ENCODE data around the gene GNB1. TPM values are rescaled to one million over a fixed set of nuclear protein-coding genes. Genes with fewer than 3 reads are reported as not detected.

GNB1 gene
- polyA plus RNA-seq, 1 of the 3 experiments (the other 2 are of a cell fraction), result 355 TPM

DNA sequence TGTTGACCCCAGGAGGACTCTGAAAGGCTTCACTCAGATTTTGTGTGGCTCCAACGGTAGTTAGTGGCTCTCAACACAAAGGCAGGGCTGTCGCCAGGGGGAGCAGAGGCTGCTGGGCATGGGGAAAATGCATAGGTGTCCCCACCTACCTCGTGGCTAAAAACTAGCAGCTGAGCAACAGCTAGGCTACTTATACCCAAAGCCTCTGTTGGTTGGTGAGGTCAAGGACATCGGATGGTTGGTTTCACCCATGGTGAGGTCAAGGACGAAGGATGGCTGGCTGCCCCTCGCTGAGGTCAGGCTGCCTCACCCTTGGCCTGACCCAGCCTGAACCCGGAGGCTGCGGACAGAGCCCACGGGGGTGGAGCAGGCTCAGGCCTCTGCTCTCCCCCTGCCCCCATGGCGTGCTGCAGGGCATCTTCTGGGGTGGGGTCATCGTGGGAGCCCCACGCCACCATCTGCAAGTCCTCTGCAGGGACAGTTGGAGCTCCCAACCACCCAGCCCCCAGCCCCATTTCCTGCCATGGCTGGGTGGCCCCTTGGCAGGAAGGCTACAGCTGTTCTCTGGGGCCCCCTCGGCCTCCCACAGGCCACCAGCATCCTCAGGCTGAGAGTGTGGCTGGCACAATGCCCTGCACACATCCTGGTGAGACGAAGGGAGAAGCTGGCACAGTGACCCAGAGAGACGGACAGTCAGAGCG, 8.5 kb upstream of the GNB1 start:
- TF ChIP-seq TEAD4 (IDR thresholded peaks at IDR 0.05; ENCODE audit: borderline replicate concordance, insufficient read depth) (no peak), MAX (IDR thresholded peaks at IDR 0.05; ENCODE audit: low read depth) (no peak), RAD21 (IDR thresholded peaks at IDR 0.05; ENCODE audit: low read length) (no peak), SMC3 (IDR thresholded peaks at IDR 0.05; ENCODE audit: low read depth, low read length) (no peak), EP300 (IDR thresholded peaks at IDR 0.05; ENCODE audit: borderline replicate concordance in 1 of 2, low read depth in 1 of 2, low read length in 1 of 2) (no peak), CTCF (IDR thresholded peaks at IDR 0.05) (no peak)
- TF ChIP-seq, protein P1, sequence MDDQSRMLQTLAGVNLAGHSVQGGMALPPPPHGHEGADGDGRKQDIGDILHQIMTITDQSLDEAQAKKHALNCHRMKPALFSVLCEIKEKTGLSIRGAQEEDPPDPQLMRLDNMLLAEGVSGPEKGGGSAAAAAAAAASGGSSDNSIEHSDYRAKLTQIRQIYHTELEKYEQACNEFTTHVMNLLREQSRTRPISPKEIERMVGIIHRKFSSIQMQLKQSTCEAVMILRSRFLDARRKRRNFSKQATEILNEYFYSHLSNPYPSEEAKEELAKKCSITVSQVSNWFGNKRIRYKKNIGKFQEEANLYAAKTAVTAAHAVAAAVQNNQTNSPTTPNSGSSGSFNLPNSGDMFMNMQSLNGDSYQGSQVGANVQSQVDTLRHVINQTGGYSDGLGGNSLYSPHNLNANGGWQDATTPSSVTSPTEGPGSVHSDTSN (IDR thresholded peaks at IDR 0.05), result no peak
- TF ChIP-seq, protein P2, sequence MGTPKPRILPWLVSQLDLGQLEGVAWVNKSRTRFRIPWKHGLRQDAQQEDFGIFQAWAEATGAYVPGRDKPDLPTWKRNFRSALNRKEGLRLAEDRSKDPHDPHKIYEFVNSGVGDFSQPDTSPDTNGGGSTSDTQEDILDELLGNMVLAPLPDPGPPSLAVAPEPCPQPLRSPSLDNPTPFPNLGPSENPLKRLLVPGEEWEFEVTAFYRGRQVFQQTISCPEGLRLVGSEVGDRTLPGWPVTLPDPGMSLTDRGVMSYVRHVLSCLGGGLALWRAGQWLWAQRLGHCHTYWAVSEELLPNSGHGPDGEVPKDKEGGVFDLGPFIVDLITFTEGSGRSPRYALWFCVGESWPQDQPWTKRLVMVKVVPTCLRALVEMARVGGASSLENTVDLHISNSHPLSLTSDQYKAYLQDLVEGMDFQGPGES (IDR thresholded peaks at IDR 0.05; ENCODE audit: low read depth, low read length), result no peak

DNA sequence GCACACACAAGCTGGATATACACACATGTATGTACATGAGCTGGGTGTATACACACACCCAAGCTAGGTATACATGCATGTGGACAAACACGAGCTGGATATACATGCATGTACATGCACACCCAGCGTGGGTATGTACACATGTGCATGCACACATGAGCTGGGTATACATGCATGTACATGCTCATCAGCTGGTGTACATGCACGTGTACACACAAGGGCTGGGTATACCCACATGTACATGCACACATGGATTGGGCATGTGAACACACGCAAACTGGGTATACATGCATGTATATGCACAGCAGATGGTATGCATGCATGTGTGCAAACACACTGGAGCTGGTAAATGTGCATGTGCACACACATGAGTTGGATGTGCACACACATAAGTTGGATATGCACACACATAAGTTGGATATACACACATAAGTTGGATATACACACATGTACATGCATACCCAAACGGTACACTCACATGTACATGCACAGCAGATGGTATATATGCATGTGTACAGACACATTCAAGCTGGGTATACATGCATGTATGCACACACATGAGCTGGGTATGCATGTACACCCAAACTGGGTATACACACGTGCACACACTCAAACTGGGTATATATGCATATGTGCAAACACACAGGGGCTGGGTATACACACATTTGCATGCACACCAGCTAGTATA, 7.5 kb upstream of the GNB1 start:
- ChIA-PET POLR2A (no interaction called here), CTCF (interaction anchor here (1.0 to 6.9 kb wide), 3 partner anchors 8 to 62 kb away, joined by 3 to 51 read pairs (median 4); no protein-coding TSS in a partner anchor)
- Histone ChIP-seq H4K20me1 (ENCODE audit: insufficient read depth) (no peaks in the 10 kb centered on the region), H3K27ac (ENCODE audit: low read depth in 2 of 2, low read length in 1 of 2) (no peak overlapping the region), H3K79me2 (ENCODE audit: insufficient read depth) (no peaks in the 10 kb centered on the region; the same call in 1 of the 2 replicates), H3K36me3 (replicated peaks in 1 of 2; ENCODE audit: control insufficient read depth in 1 of 2, insufficient read depth in 2 of 2, low read length in 1 of 2) (no peaks in the 10 kb centered on the region), H3K9ac (no peak overlapping the region), H3K4me3 (ENCODE audit: low read depth in 2 of 2, low read length in 1 of 2) (no peak overlapping the region), H3K9me3 (no peaks in the 10 kb centered on the region), H3K4me1 (ENCODE audit: control insufficient read depth in 1 of 2, insufficient read depth in 2 of 2, low read depth in 1 of 2, low read length in 1 of 2) (peaks cover 0 to 24% of the 10 kb centered on the region in 2 experiments; a peak in 1 of 4 replicates), H3F3A (replicated peaks; ENCODE audit: insufficient read depth) (peaks cover 3% of the 10 kb centered on the region), H3K4me2 (no peak overlapping the region), H3K27me3 (ENCODE audit: insufficient read depth) (no peaks in the 10 kb centered on the region), H2AFZ (ENCODE audit: low read depth) (no peak overlapping the region), H3K9me2 (no peaks in the 10 kb centered on the region)
- no peak for DNase-seq
- 58% methylated on average over 5 of the region's 6 CpGs for WGBS (ENCODE audit: low lambda C conversion rate)
- TF ChIP-seq, protein P1 (IDR thresholded peaks at IDR 0.05), result no peak
- TF ChIP-seq SIN3A (IDR thresholded peaks at IDR 0.05; ENCODE audit: borderline replicate concordance, low read depth, low read length), result no peak
- TF ChIP-seq SMC3 (IDR thresholded peaks at IDR 0.05; ENCODE audit: low read depth, low read length), result no peak
- no peak for TF ChIP-seq RFX5 (IDR thresholded peaks at IDR 0.05; ENCODE audit: low read length)
- TF ChIP-seq TAF1 (IDR thresholded peaks at IDR 0.05; ENCODE audit: borderline replicate concordance, low read depth, low read length), result no peak
- no peak for TF ChIP-seq GABPA (IDR thresholded peaks at IDR 0.05; ENCODE audit: low read depth)
- TF ChIP-seq GATA2 (CRISPR knock-in tag; IDR thresholded peaks at IDR 0.05), result no peak
- TF ChIP-seq CHD2 (IDR thresholded peaks at IDR 0.05; ENCODE audit: low read length, partially characterized antibody), result no peak
- no peak for TF ChIP-seq NFIC (IDR thresholded peaks at IDR 0.05; ENCODE audit: borderline replicate concordance)
- TF ChIP-seq USF2 (IDR thresholded peaks at IDR 0.05; ENCODE audit: borderline replicate concordance, low read depth, low read length), result no peak
- TF ChIP-seq EP300 (IDR thresholded peaks at IDR 0.05; ENCODE audit: borderline replicate concordance in 1 of 2, low read depth in 1 of 2, low read length in 1 of 2), result no peak
- no peak for TF ChIP-seq FOSL2 (IDR thresholded peaks at IDR 0.05; ENCODE audit: borderline replicate concordance, low read depth)
- TF ChIP-seq MXI1 (IDR thresholded peaks at IDR 0.05; ENCODE audit: low read depth, low read length), result no peak

More for the DNA sequence above, 8.5 kb upstream of the GNB1 start:
- Histone ChIP-seq H3K4me2 (no peak overlapping the region), H3K9ac (no peak overlapping the region), H3K27me3 (ENCODE audit: insufficient read depth) (no peaks in the 10 kb centered on the region), H3F3A (replicated peaks; ENCODE audit: insufficient read depth) (peaks cover 3% of the 10 kb centered on the region), H3K4me1 (ENCODE audit: control insufficient read depth in 1 of 2, insufficient read depth in 2 of 2, low read depth in 1 of 2, low read length in 1 of 2) (peaks cover 0 to 22% of the 10 kb centered on the region in 2 experiments; a peak in 1 of 4 replicates), H3K36me3 (replicated peaks in 1 of 2; ENCODE audit: control insufficient read depth in 1 of 2, insufficient read depth in 2 of 2, low read length in 1 of 2) (no peaks in the 10 kb centered on the region), H3K27ac (ENCODE audit: low read depth in 2 of 2, low read length in 1 of 2) (no peak overlapping the region), H3K9me2 (no peaks in the 10 kb centered on the region), H3K9me3 (no peaks in the 10 kb centered on the region), H4K20me1 (ENCODE audit: insufficient read depth) (no peaks in the 10 kb centered on the region), H3K79me2 (ENCODE audit: insufficient read depth) (no peaks in the 10 kb centered on the region; the same call in 1 of the 2 replicates), H2AFZ (ENCODE audit: low read depth) (no peak overlapping the region), H3K4me3 (ENCODE audit: low read depth in 2 of 2, low read length in 1 of 2) (no peak overlapping the region)
- ChIA-PET POLR2A (no interaction called here), CTCF (interaction anchor here (1.4 to 6.9 kb wide), 2 partner anchors 7 to 61 kb away, joined by 4 to 51 read pairs; no protein-coding TSS in a partner anchor)
- DNase-seq, result no peak
- 45% methylated on average over 3 of the region's 16 CpGs for WGBS (ENCODE audit: low lambda C conversion rate)
